GM18858 (cell line): ENCODE results near the gene NCBP3.

Source experiments
- ATAC-seq: cut with Tn5 transposase; IDR thresholded peaks from one replicate; pipeline ENCODE4 v1.9.1; 2021; ENCODE audit not compliant: unreplicated experiment

Gene NCBP3

GRCh38 chr17:3845621-3846436 is at the start of gene NCBP3:
NCBP3 (minus strand) TSS chr17:3846246; CDS start chr17:3846223, 23 bp downstream.
- ATAC-seq, result peak; percentile 78

GRCh38 chr17:3895354-3895753 is 49.3 kb upstream of the NCBP3 start:
- ATAC-seq, result no peak

GRCh38 chr17:3894911-3895343 is 48.9 kb upstream of the NCBP3 start:
- ATAC-seq, result no peak

- ATAC-seq, result no peak
Measured at GRCh38 chr17:3894188-3894587, 48.1 kb upstream of the NCBP3 start.

- ATAC-seq, result no peak
Measured at GRCh38 chr17:3893720-3894116, 47.7 kb upstream of the NCBP3 start.

- peak; percentile 69 for ATAC-seq
Measured at GRCh38 chr17:3893003-3893719, 47.1 kb upstream of the NCBP3 start, which contains the start of gene CAMKK1. CAMKK1 (minus strand) TSS chr17:3893053; CDS start chr17:3885687, 7,366 bp downstream.

- peak; percentile 7 for ATAC-seq
Measured at GRCh38 chr17:3892095-3892998, 46.3 kb upstream of the NCBP3 start.

- no peak for ATAC-seq
Measured at GRCh38 chr17:3891626-3892094, 45.6 kb upstream of the NCBP3 start.

- no peak for ATAC-seq
Measured at GRCh38 chr17:3890878-3891219, 44.8 kb upstream of the NCBP3 start.

GRCh38 chr17:3890082-3890877 is 44.2 kb upstream of the NCBP3 start:
- no peak for ATAC-seq

- ATAC-seq, result no peak
Measured at GRCh38 chr17:3889325-3890012, 43.4 kb upstream of the NCBP3 start.

- ATAC-seq, result no peak
Measured at GRCh38 chr17:3888343-3889171, 42.5 kb upstream of the NCBP3 start.

GRCh38 chr17:3887804-3888203 is 41.8 kb upstream of the NCBP3 start:
- ATAC-seq, result no peak

- no peak for ATAC-seq
Measured at GRCh38 chr17:3887394-3887793, 41.3 kb upstream of the NCBP3 start.

- ATAC-seq, result no peak
Measured at GRCh38 chr17:3886776-3887175, 40.7 kb upstream of the NCBP3 start.

- no peak for ATAC-seq
Measured at GRCh38 chr17:3885970-3886369, 39.9 kb upstream of the NCBP3 start.

GRCh38 chr17:3885271-3885670 is 39.2 kb upstream of the NCBP3 start:
- no peak for ATAC-seq

- ATAC-seq, result no peak
Measured at GRCh38 chr17:3884188-3884587, 38.1 kb upstream of the NCBP3 start.

GRCh38 chr17:3882276-3882675 is 36.2 kb upstream of the NCBP3 start:
- ATAC-seq, result no peak
